Femur (tissue), 1 donor: ENCODE measurements around the gene CCDC187.

Experiments
- DNase-seq: peaks from one replicate; pipeline ENCODE4 v3.0.0-alpha.2; 2017

The CCDC187 gene

GRCh38 chr9:136202454-136203407 lies 101.2 kb downstream of the CCDC187 start:
- DNase-seq, result no peak

GRCh38 chr9:136201609-136202453 lies 102.1 kb downstream of the CCDC187 start:
- DNase-seq, result no peak

GRCh38 chr9:136201174-136201573 lies 102.7 kb downstream of the CCDC187 start:
- DNase-seq, result no peak

- no peak for DNase-seq
Measured at GRCh38 chr9:136200424-136200823, 103.5 kb downstream of the CCDC187 start.
